Renal cortical epithelial cell (primary cell): ENCODE results near the gene MAPT. TPM values are rescaled to one million over a fixed set of nuclear protein-coding genes. Genes with fewer than 3 reads are reported as not detected.

Source experiments
- DNase-seq: peaks from one replicate; pipeline ENCODE4 v3.0.0-alpha.2; 2011; ENCODE audit warnings: low read depth
- total RNA-seq: library from RNA; depleted of rRNA; stranded (reverse); fragments of >200 nt; gene quantifications from 2 replicates; pipeline ENCODE4 v1.2.3, GENCODE V29; 2014

Gene MAPT
- total RNA-seq, 1 donor from 2014 or later: 0.10 TPM

DNA sequence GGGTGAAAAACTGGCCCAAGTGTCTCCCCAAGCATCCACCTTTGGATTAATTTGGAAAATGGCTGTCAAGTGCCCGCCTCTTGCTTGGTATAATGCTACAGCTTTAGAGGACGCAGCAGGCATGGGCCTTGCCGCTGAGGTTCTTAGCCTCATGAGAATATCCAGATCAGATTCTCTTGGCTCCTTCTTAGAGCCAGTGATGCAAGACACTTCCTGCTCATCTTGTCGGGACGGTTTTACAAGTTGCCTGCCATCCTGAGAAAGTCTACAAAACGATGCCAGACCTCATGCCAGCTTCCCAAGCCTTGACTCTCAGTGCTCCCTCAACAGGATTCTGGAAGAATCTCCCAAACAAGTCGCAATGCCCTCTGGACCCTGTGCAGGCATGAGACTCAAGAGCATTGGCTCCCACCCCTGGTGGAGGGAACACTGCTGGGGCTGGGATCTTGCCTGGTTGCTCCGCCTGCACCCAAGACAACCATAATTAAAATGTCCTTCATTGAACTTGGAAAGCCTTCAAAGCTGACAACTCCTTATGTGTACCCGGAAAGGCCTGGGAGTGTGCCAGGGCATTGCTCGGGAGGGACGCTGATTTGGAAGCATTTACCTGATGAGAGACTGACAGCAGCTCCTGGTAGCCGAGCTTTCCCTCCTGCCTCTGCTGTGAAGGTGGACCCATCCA, 78.9 kb downstream of the MAPT start:
- DNase-seq: no peak

- no peak for DNase-seq
Observed at GRCh38 chr17:45973946-45974859, 79.8 kb downstream of the MAPT start.

- no peak for DNase-seq
Observed at GRCh38 chr17:45974916-45975630, 80.7 kb downstream of the MAPT start.

DNA sequence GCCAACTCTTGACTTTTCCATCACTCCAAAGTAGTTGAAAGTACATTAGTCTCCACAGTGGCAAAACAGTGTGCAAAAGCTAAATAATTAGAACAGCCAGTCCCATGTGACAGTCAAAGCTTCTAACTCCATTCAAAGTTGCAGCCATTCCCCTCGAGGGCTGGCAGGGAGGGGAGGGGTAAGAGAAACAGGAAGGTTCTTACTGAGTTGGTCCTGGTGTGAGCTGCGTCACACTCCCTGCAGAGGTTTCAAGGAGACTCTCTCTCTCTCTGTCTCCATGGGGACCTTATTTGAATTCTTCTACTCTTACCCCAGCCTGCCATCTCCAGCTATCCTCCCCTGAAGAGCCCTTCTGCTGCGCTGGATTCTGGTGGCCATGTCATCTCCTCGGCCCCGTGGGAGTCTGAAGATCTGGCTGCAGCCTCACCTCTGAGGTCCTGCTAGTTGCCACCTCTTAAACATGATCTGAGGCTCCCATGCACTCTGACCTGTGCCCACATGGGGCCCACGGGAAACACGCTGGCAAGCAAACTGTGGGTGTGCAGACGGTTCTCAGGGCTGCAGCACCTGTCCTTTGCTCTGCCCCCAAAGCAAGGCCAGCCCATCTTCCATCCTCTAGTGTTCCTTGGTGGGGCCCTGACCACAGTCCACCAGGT, 81.4 kb downstream of the MAPT start:
- DNase-seq: no peak

GRCh38 chr17:45976391-45976754, 82.0 kb downstream of the MAPT start:
- no peak for DNase-seq

DNA sequence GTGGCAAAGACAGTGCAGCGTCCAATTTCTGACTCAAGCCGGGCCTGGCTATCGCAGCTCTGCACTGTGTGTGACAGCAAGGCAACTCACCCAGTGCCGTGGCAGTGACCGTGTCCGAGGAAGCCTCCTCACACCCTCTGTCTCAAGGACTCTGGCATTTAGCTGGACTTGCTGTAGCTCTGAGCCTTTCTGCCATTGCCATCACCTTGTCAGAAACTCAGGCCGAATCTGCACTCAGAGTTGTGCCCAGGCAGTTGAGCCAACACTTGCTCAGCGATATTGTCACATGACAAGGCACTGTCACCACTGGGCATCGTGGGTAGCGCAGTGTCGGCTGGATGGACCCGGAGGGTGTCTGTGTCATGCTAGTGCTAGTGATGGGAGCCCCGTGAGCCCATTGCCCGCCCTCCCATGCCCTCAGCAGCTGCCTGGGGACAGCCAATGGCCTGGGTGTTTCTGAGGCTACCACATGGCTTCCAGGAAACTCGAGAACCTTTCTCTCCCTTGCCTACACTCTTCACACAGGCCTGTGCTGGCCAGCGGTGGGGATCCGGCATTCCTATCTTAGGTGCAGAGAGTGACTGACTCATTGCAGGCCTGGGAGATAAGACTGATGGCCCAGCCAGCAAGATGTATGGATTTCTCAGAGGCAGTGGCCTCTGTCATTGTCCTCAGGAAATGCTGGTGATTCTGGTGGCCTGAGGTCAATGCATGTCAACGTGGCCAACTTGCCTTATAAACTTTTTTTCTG, 82.6 kb downstream of the MAPT start:
- DNase-seq: no peak

DNA sequence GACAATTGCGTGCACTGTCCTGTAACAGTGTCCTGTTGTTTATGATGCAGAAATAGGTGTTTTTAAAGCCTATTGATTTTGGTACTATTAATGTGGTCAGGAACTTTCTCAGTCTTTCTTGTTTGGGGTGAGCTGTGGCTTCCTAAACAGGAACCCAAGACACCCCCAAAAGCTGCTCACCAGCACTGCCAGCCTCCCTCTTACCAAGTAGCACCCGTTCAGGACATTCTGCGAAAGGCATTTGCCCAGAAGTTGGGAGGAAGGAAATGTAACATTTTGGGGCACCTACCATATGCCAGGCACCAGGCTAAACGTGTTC, 83.1 kb downstream of the MAPT start:
- DNase-seq: no peak

DNA sequence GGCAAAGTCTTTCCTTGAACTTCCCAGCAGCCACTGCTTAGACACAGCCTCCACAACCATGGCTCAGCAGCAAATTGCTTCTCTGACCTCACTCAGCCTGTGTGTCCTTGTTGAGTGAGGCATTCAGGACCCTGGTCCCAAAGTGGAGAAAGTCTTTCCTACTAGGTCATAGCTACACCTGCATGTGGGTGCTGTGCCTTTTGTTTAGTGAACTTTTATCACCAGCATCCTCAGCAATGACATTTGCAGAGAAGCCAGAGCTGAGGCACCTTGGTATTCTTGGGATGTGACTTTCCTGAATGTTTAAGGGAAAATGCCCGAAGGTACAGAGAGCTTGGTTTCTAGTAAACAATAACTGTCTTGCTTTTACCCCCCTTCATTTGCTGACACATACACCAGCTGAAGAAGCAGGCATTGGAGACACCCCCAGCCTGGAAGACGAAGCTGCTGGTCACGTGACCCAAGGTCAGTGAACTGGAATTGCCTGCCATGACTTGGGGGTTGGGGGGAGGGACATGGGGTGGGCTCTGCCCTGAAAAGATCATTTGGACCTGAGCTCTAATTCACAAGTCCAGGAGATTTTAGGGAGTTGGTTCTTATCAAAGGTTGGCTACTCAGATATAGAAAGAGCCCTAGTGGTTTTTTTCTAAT, 83.7 kb downstream of the MAPT start:
- DNase-seq: no peak

- DNase-seq: no peak
Observed at GRCh38 chr17:45979137-45979536, 84.8 kb downstream of the MAPT start.

GRCh38 chr17:45980855-45981254, 86.5 kb downstream of the MAPT start:
- no peak for DNase-seq

DNA sequence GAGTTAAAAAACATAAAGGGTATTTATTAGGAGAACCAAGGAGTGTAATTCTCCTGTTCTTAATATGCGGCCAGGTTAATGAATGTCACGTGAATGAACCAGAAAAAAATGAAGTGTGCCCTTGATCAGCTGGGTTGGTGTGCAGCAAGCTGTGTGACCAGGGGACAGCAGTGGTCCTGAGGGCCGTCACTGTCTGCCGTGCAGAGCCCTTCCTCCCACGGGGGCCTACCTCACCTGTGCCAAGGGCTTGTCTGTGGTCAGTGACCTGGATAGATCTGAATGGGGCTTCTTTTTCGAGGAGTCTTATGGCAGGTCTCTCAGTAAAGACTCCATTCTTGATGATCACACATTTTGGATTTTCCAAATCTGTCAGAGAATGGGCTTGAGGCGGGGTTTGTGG, 87.0 kb downstream of the MAPT start:
- no peak for DNase-seq

GRCh38 chr17:45982791-45983613, 88.6 kb downstream of the MAPT start:
- DNase-seq: no peak

DNA sequence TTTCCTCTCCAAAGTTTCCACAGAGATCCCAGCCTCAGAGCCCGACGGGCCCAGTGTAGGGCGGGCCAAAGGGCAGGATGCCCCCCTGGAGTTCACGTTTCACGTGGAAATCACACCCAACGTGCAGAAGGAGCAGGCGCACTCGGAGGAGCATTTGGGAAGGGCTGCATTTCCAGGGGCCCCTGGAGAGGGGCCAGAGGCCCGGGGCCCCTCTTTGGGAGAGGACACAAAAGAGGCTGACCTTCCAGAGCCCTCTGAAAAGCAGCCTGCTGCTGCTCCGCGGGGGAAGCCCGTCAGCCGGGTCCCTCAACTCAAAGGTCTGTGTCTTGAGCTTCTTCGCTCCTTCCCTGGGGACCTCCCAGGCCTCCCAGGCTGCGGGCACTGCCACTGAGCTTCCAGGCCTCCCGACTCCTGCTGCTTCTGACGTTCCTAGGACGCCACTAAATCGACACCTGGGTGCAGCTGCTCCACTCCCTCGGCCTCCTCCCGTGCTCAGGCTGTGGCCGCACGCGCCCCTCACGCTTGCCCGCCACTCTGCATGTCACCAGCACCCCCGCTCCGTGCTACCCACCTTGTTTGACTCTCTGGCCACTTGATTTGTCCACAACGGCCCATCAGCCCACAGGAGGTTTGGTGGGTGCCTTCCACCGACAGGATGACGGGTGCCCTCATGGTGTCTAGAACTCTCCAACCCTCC, 89.4 kb downstream of the MAPT start:
- DNase-seq: no peak

DNA sequence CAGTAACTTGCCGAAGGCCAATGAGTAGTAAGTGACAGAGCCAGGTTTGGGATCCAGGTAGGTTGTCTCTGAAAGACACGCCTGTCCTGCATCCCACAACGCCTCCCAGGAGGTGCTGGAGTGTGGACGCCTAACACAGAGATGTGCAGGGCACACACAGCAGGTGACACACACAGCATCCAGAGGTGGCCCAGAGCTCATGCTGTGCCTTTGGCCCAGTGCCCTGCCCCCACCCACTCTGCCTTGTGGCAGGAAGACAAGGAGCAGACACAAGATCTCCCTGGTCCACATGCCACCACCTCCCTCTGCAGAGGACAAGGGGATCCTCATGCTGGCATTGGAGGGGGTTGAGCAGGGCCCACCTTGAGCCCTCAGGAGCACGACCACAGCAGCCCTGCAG, 90.0 kb downstream of the MAPT start:
- no peak for DNase-seq

DNA sequence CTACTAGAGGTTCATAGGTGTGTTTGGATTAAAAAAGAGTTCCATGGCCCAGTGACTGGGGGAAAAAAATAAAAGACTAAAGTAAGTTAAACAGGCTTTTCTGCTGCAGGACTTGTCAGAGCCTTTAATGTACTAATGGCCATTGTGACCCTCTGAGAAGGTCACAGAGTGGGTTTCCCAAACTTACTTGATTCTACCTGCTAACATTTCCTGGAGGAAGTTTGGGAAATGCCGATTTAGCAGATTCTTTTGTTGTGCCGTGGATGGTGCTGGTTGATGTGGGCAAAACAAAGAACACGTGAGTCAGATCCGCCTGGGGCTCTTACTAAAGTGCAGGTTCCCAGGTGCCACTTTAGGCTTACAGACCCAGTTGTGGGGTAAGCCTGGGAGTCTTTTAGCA, 91.1 kb downstream of the MAPT start:
- DNase-seq: no peak

GRCh38 chr17:45986056-45986455, 91.7 kb downstream of the MAPT start:
- DNase-seq: no peak

DNA sequence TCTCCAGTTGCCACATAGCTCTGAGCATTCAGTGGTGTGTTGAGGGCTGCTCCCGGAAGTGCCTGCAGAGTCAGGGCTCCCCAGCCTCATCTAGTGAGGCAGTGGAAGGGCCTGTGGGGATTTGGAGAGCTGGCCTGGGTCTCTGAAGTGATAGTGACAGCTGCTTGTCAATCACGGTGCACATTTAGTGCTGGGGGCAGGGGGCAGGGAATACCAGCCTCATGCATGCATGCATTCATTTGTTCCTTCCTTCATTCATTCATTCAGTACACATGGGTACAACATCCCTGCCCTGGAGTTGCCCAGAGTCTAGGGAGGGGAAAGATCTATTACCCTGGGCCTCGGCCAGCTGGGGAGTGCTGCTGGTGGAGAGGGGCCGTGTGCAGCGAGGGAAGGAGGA, 93.4 kb downstream of the MAPT start:
- no peak for DNase-seq

- DNase-seq: no peak
Observed at GRCh38 chr17:45989759-45990158, 95.4 kb downstream of the MAPT start.

DNA sequence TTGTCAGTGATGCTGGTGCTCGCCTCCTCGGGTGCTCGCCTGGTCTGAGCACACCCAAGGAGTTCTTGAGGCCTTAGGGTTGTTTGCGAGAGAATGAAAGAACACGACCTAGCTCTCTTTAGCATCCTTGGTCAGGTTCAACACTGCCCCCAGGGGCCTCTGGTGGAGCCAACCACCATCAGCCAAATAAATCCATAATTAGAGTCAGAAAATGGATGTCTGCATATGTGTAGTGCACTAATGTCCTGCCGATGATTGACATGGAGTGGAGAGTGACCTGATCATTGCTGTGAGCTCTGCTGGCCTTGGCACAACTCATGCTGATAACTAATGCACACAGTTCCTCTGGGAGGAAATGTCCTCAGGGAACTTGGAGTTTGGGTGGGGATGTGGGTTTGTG, 96.5 kb downstream of the MAPT start:
- no peak for DNase-seq

DNA sequence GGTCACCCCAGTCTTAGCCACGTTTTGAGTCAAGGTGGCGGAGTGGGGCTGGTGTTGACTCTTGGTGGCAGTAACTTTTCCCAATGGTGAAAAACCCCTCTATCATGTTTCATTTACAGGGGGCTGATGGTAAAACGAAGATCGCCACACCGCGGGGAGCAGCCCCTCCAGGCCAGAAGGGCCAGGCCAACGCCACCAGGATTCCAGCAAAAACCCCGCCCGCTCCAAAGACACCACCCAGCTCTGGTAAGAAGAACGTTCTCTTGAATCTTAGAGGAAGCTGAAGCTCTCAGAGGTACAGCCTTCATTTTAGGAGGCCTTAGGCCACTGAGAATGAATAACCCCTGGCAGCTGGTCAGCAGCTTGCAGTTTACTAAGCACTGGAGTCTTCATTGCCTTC, 97.0 kb downstream of the MAPT start:
- DNase-seq: no peak
